ENCODE measurements around the gene PARP3.
A peak's percentile ranks its signal among the peaks of the same experiment; 100 is the strongest.

Gene PARP3

DNA sequence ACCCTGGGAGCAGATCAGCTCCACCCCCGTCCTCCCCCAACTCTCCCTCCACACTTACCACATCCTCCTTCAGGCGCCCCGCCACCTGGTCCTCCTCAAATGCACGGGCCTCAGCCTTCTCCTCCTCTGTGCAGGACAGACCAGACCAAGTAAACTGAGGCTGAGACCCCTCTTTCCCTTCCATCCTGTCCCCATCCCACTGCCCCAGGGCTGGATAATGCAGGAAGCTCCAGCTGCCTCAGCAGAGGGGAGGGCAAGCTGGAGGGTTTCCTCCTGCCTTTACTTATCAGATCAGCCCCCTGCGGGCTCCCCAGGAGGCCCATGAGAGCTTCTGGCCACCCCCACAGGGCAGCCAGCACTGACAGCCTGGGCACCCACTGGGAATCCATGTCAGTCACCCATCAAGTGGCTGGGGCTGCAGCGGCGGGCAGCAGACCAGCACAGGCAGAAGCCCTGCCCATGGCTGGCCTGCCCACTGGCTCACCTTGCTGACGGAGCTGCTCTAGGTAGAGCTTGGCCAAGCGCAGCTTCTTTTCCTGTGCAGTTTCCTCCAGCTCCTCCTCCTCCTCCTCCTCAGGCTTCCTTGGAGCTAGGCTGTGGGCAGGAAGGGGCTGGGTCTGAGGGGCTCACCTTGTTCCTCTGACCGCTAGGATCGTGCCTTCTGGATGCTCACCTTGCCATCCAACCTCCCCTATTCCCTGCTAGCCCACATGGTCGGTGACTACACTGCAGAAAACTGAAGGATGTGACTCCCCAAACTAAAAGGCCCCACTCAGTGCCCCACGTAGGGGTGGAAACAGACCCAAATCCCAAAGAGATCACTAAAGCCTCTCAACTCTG lies 4.3 kb upstream of the PARP3 start:
- H3K27me3 Mint-ChIP-seq (ENCODE audit: low read depth, poor library complexity): peaks cover 3% of the 10 kb centered on the region
- TF ChIP-seq, protein P1, sequence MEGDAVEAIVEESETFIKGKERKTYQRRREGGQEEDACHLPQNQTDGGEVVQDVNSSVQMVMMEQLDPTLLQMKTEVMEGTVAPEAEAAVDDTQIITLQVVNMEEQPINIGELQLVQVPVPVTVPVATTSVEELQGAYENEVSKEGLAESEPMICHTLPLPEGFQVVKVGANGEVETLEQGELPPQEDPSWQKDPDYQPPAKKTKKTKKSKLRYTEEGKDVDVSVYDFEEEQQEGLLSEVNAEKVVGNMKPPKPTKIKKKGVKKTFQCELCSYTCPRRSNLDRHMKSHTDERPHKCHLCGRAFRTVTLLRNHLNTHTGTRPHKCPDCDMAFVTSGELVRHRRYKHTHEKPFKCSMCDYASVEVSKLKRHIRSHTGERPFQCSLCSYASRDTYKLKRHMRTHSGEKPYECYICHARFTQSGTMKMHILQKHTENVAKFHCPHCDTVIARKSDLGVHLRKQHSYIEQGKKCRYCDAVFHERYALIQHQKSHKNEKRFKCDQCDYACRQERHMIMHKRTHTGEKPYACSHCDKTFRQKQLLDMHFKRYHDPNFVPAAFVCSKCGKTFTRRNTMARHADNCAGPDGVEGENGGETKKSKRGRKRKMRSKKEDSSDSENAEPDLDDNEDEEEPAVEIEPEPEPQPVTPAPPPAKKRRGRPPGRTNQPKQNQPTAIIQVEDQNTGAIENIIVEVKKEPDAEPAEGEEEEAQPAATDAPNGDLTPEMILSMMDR (IDR thresholded peaks at IDR 0.05): no peak
- H3K27ac Mint-ChIP-seq: peak overlapping the region; percentile 36
- peaks cover 28% of the 10 kb centered on the region for H3K36me3 Mint-ChIP-seq (ENCODE audit: low read depth)
- no peaks in the 10 kb centered on the region for H3K9me3 Mint-ChIP-seq
- H3K4me1 Mint-ChIP-seq: peaks cover 30% of the 10 kb centered on the region
- no peak for DNase-seq
- H3K4me3 Mint-ChIP-seq: no peak overlapping the region

DNA sequence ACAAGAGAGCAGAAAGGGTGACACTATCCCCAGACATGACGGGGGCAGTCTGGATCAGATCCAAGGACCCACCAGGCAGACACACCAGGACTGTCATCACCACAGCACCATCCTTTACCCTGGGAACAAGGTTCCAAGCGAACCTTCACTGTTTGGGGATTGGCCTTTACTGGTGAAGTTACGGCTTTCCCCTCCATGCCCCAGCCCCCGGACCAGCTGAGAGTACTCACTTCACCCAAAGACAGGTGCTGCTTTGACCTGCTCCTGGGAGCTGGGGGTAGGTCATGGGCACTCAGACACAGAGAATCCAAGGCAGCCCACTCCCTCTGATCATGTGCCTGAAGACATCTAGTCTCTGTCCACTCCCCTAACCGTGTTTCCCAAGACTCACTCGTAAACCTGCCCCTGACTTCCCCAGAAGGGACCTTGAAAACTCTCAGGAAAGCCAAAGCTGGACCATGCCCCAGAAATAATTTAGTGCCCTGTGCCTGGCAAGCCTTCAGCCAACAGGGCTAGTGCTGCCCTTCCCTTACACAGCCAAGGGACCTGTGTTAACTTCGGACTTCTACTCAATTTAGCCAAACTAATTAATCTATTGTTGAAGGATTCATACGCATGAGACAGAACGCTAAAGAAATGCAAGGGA lies 3.3 kb upstream of the PARP3 start:
- DNase-seq: no peak
- TF ChIP-seq, protein P1 (IDR thresholded peaks at IDR 0.05): no peak
- Mint-ChIP-seq H3K27ac (no peak overlapping the region), H3K9me3 (no peaks in the 10 kb centered on the region), H3K4me3 (peak overlapping the region; percentile 31), H3K36me3 (ENCODE audit: low read depth) (peaks cover 24% of the 10 kb centered on the region), H3K4me1 (peaks cover 38% of the 10 kb centered on the region), H3K27me3 (ENCODE audit: low read depth, poor library complexity) (peaks cover 3% of the 10 kb centered on the region)

DNA sequence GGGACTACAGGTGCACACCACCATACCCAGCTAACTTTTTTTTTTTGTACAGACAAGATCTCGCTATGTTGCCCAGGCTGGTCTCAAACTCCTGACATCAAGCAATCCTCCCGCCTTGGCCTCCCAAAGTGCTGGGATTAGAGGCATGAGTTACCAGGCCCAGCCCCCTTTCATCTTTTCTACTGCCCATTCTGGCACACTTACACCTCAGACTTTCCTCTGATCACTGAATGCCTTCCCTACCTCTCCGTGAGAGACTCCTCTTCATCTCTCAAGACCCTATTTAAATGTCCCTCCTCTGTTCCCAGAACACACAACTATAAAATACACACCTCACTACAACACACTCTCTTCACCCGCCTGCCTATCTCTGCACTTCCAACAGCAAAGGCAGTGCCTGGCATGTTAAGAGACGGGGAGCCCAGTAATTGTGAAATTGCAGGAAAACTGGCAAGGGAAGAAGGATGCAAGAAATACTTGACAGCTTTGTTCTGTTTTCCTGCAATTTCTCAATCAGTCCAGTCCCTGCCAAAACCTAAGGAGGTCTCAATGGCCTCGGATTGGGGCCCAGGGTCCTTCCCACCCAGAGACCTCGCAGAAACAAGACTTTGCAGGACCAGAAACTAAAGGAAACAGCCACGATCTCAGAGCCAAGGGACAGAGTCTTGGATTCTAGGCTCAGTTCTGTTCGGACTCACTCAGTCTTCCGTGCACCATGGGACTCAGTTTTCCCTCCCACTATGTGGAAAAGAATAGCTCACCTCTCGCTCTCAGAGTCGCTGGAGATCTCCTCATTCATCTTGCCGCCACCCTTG lies 1.3 kb upstream of the PARP3 start:
- no peak for DNase-seq
- Mint-ChIP-seq H3K4me1 (peaks cover 42% of the 10 kb centered on the region), H3K27ac (peak overlapping the region; percentile 41), H3K4me3 (peak overlapping the region; percentile 92), H3K27me3 (ENCODE audit: low read depth, poor library complexity) (peaks cover 3% of the 10 kb centered on the region), H3K36me3 (ENCODE audit: low read depth) (peaks cover 17% of the 10 kb centered on the region), H3K9me3 (no peaks in the 10 kb centered on the region)
- TF ChIP-seq, protein P1 (IDR thresholded peaks at IDR 0.05): no peak

DNA sequence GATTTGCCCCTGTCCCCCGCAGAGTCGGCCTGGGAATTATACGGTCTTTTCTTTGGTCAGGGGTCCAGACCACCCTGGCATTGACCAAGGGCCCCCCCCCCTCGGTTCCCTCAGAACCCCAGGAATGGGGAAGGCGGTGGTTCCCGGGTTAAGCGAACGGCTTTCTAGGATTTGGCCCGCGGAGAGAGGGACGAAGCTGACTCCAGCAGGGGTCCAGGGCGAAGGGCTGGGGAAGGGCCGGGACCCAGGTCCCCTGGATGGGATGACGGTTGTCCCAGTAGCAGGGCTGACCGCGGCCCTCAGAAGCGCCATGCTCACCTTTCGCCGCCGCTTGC lies 733 bp upstream of the PARP3 start:
- TF ChIP-seq, protein P1 (IDR thresholded peaks at IDR 0.05): no peak
- Mint-ChIP-seq H3K9me3 (no peaks in the 10 kb centered on the region), H3K36me3 (ENCODE audit: low read depth) (peaks cover 17% of the 10 kb centered on the region), H3K27ac (peak overlapping the region; percentile 41), H3K4me3 (peak overlapping the region; percentile 92), H3K4me1 (peaks cover 42% of the 10 kb centered on the region), H3K27me3 (ENCODE audit: low read depth, poor library complexity) (peaks cover 3% of the 10 kb centered on the region)
- no peak for DNase-seq

DNA sequence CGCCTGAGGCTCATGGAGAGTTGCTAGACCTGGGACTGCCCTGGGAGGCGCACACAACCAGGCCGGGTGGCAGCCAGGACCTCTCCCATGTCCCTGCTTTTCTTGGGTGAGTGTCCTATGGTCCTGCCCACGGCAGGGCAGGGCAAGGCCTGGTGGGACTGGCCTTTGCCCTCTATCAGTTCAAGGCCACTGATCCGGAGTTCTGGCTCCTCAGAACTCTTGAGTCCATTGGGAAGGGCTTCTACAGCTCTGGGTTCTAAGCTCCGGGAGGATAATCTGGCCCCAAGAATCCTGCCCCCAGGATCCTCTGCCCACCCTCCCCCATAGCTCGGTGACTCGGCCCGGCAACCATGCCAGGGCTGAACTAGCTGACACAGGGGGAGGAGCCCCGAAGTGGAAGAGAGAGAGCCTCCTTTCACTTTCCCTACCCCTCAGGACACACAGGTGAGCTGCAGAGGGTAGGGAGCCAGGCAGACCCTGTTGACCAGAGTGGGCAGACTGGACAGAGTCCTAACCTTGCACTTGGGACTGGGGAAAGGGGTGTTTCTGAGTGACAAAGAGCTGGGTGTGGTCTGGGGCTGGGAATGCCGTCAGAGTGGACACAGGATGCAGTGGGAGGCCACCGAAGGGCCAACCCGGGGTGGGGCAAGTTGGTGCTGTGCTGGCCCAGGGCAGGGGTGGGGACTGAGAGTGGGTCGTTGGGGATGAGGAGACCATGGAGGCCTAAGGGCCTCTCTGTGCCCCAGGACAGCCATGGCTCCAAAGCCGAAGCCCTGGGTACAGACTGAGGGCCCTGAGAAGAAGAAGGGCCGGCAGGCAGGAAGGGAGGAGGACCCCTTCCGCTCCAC lies 664 bp downstream of the PARP3 start:
- Mint-ChIP-seq H3K4me3 (peak overlapping the region; percentile 58), H3K4me1 (peaks cover 56% of the 10 kb centered on the region), H3K9me3 (no peaks in the 10 kb centered on the region), H3K27me3 (ENCODE audit: low read depth, poor library complexity) (peaks cover 3% of the 10 kb centered on the region), H3K36me3 (ENCODE audit: low read depth) (peaks cover 6% of the 10 kb centered on the region), H3K27ac (peak overlapping the region; percentile 22)
- TF ChIP-seq, protein P1 (IDR thresholded peaks at IDR 0.05): no peak
- no peak for DNase-seq
